Endothelial cell of umbilical vein (primary cell): ENCODE data around the gene MAML2. TPM values are rescaled to one million over a fixed set of nuclear protein-coding genes. Genes with fewer than 3 reads are reported as not detected.

Experiments used
- BruUV-seq: library from RNA; stranded (reverse); fragments of 400-500 nt; replicated peaks from 2 replicates; lab custom pipeline; 2021; lab: Mats Ljungman, UMichigan
- CTCF ChIA-PET: fragments of 300-600, 350-600 bp; sonication (Branson Sonifier 250); formaldehyde crosslinking; loops from one replicate; lab custom pipeline; 2021; ENCODE audit warnings: antibody characterized with exemption, inconsistent platforms; lab: Charles Lee
- POLR2A ChIA-PET: fragments of 300-600, 350-600 bp; sonication (Branson Sonifier 250); formaldehyde crosslinking; loops from one replicate; lab custom pipeline; 2021; ENCODE audit warnings: antibody characterized with exemption, inconsistent platforms; lab: Charles Lee
- DNase-seq: peaks from one replicate; pipeline ENCODE4 v3.0.0-alpha.2; 2011; ENCODE audit warnings: low read depth, low spot score
- FAIRE-seq: peaks from 2 replicates; lab custom pipeline; 2011; peaks lifted over from hg19 to GRCh38; lab: Jason Lieb, UNC
- H2AFZ ChIP-seq: 2 replicates; pipeline ENCODE4 v1.6.0; 2012; ENCODE audit warnings: low read depth, low read length, control low read depth, inconsistent platforms
- H3K27ac ChIP-seq: 2 replicates; pipeline ENCODE4 v1.5.1; 2011; ENCODE audit warnings: low read depth, mild to moderate bottlenecking, control low read depth, low read length, moderate library complexity; ENCODE audit not compliant: insufficient read depth
- H3K27me3 ChIP-seq, 2 experiments: 2 replicates each; pipeline versions ENCODE4 v1.6.0 to v1.6.1; 2011; ENCODE audit warnings: low read length in 2 of 2, mixed read lengths in 1 of 2; ENCODE audit not compliant: control insufficient read depth in 2 of 2, insufficient read depth in 2 of 2
- H3K36me3 ChIP-seq, 2 experiments: 2 replicates in 1 of 2; 3 replicates in 1 of 2; pipeline ENCODE4 v1.5.1; 2011; ENCODE audit warnings: low read length in 2 of 2, mild to moderate bottlenecking in 1 of 2, moderate library complexity in 1 of 2; ENCODE audit not compliant: control insufficient read depth in 2 of 2, insufficient read depth in 2 of 2; ENCODE audit errors: extremely low read depth in 1 of 2
- H3K4me1 ChIP-seq: 3 replicates; pipeline ENCODE4 v1.5.1; 2011; ENCODE audit warnings: mild to moderate bottlenecking, low read length; ENCODE audit not compliant: control insufficient read depth, insufficient read depth; ENCODE audit errors: extremely low read depth
- H3K4me2 ChIP-seq: 2 replicates; pipeline ENCODE4 v1.6.1; 2011; ENCODE audit warnings: low read length, control low read depth, mixed read lengths; ENCODE audit not compliant: insufficient read depth
- H3K4me3 ChIP-seq, 3 experiments: fragments of 200-600 bp in 1 of 3; sonication (generic), shearing (Covaris generic) in 1 of 3; replicated peaks in 1 of 3; 2 replicates each; pipeline ENCODE4 v1.5.1; 2011 to 2016; ENCODE audit warnings: control low read depth in 3 of 3, low read length in 3 of 3, mild to moderate bottlenecking in 2 of 3, inconsistent platforms in 1 of 3, low read depth in 1 of 3, moderate library complexity in 1 of 3; ENCODE audit not compliant: insufficient read depth in 1 of 3
- H3K79me2 ChIP-seq: 2 replicates; pipeline ENCODE4 v1.6.0; 2012; ENCODE audit warnings: low read length, inconsistent platforms; ENCODE audit not compliant: control insufficient read depth, insufficient read depth
- H3K9ac ChIP-seq: replicated peaks from 2 replicates; pipeline ENCODE3; 2011; ENCODE audit warnings: low read length, control low read depth; ENCODE audit not compliant: insufficient read depth; ENCODE audit errors: extremely low read depth
- H3K9me1 ChIP-seq: replicated peaks from 3 replicates; pipeline ENCODE4 v1.6.0; 2011; ENCODE audit warnings: mild to moderate bottlenecking, low read length; ENCODE audit not compliant: control insufficient read depth, insufficient read depth; ENCODE audit errors: extremely low read depth
- H3K9me3 ChIP-seq: replicated peaks from 2 replicates; pipeline ENCODE4 v1.5.1; 2012; ENCODE audit warnings: low read length, inconsistent platforms; ENCODE audit not compliant: control insufficient read depth, insufficient read depth
- H4K20me1 ChIP-seq: replicated peaks from 2 replicates; pipeline ENCODE3; 2011; ENCODE audit warnings: mild to moderate bottlenecking, low read length; ENCODE audit not compliant: control insufficient read depth, insufficient read depth; ENCODE audit errors: extremely low read depth
- EZH2 ChIP-seq: IDR thresholded peaks from 2 replicates; pipeline ENCODE4 v1.6.1; 2012; ENCODE audit warnings: borderline replicate concordance, low read depth, mild to moderate bottlenecking, moderate library complexity, low read length, inconsistent platforms; ENCODE audit not compliant: severe bottlenecking
- FOS ChIP-seq: IDR thresholded peaks from 2 replicates; pipeline ENCODE4 v1.6.1; 2011; ENCODE audit warnings: mild to moderate bottlenecking, low read length, moderate library complexity, borderline replicate concordance; ENCODE audit not compliant: insufficient read depth
- GATA2 ChIP-seq: IDR thresholded peaks from 2 replicates; pipeline ENCODE4 v1.7.0; 2011; ENCODE audit warnings: low read depth, mild to moderate bottlenecking, moderate library complexity, mixed read lengths, low read length; ENCODE audit not compliant: insufficient read length, insufficient read depth
- JUN ChIP-seq: IDR thresholded peaks from 2 replicates; pipeline ENCODE4 v1.6.1; 2011; ENCODE audit warnings: borderline replicate concordance, low read depth; ENCODE audit not compliant: insufficient read length, insufficient read depth
- MYC ChIP-seq: IDR thresholded peaks from one replicate; pipeline ENCODE4 v1.6.1; 2011; ENCODE audit warnings: mild to moderate bottlenecking, low read depth, low read length
- POLR2A ChIP-seq: IDR thresholded peaks from 2 replicates; pipeline ENCODE4 v1.6.1; 2012; ENCODE audit warnings: low read depth, mild to moderate bottlenecking, control low read depth, low read length
- POLR2AphosphoS5 ChIP-seq: IDR thresholded peaks from 2 replicates; pipeline ENCODE4 v1.6.1; 2012; ENCODE audit warnings: low read depth, mild to moderate bottlenecking, control low read depth, low read length, moderate library complexity; ENCODE audit not compliant: insufficient read depth
- dilution Hi-C: fragments of 300-500 bp; cut with MboI; formaldehyde crosslinking; loops from one replicate; pipeline ENCODE4 v1.15.0; 2019; ENCODE audit warnings: low sequenced_read_pairs; ENCODE audit not compliant: extremely low pct_ligation_motif_present
- intact Hi-C: fragments of 100-400 bp; cut with micrococcal nuclease; formaldehyde crosslinking; loops from one replicate; pipeline ENCODE4 v1.10.0; 2022
- polyA plus RNA-seq, 4 experiments: library from polyadenylated mRNA; depleted of rRNA in 3 of 4; stranded (reverse) in 3 of 4; unstranded in 1 of 4; fragments of >200 nt; gene quantifications; 2 replicates each; pipeline versions ENCODE4 v1.2.1 to v1.2.3, GENCODE V29; 2011 to 2012; ENCODE audit warnings: missing spikeins in 1 of 4
- total RNA-seq: library from RNA; stranded (reverse); gene quantifications from 2 replicates; pipeline ENCODE4 v1.2.3, GENCODE V29; 2021
- TF ChIP-seq, protein P1 (sequence below), 2 donors: IDR thresholded peaks; 1 replicate in 1 of 2; 2 replicates in 1 of 2; pipeline ENCODE4 v1.5.1; 2011; ENCODE audit warnings: low read length in 2 of 2, mild to moderate bottlenecking in 2 of 2, moderate library complexity in 2 of 2, control low read depth in 1 of 2, inconsistent platforms in 1 of 2, low read depth in 1 of 2; ENCODE audit not compliant: insufficient read depth in 1 of 2; ENCODE audit errors: extremely low read depth in 1 of 2
- TF ChIP-seq, protein P2 (sequence below): IDR thresholded peaks from 2 replicates; pipeline ENCODE4 v1.6.1; 2011; ENCODE audit not compliant: insufficient read depth, insufficient read length

MAML2 gene
- total and polyA plus RNA-seq, 2 donors (not counting 3 experiments of a cell fraction or from before 2014, with no cell fraction given): 12.4 to 16.8 TPM

DNA sequence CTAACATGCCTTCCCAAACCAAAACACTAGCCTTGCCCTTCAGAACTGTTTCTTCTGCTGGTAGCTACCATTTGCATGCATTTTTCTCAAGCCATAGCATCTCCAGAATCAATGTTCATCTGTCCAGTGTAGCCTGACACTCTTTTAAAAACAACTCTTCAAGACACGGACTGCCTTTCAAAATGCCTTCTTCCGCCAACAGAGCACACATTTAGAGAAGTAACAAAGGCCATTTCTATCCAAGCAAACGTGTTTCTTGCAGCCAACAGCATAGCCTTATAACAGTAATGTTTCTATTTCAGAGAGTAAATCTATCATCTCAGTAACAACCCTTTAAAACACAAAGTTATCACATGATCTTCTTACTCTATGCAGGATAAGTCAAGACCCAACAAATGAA is 275.8 kb downstream of the MAML2 start:
- H3K4me1 ChIP-seq: peaks cover 10% of the 10 kb centered on the region
- H3K27me3 ChIP-seq: no peaks in the 10 kb centered on the region
- no peaks in the 10 kb centered on the region for H3K79me2 ChIP-seq
- no peaks in the 10 kb centered on the region for H3K9me3 ChIP-seq
- no peaks in the 10 kb centered on the region for H4K20me1 ChIP-seq
- POLR2A ChIA-PET: no interaction called here
- H3K27ac ChIP-seq: no peak overlapping the region
- intact Hi-C loops (no loop called here), dilution Hi-C loops (no loop called here)
- TF ChIP-seq, protein P1, sequence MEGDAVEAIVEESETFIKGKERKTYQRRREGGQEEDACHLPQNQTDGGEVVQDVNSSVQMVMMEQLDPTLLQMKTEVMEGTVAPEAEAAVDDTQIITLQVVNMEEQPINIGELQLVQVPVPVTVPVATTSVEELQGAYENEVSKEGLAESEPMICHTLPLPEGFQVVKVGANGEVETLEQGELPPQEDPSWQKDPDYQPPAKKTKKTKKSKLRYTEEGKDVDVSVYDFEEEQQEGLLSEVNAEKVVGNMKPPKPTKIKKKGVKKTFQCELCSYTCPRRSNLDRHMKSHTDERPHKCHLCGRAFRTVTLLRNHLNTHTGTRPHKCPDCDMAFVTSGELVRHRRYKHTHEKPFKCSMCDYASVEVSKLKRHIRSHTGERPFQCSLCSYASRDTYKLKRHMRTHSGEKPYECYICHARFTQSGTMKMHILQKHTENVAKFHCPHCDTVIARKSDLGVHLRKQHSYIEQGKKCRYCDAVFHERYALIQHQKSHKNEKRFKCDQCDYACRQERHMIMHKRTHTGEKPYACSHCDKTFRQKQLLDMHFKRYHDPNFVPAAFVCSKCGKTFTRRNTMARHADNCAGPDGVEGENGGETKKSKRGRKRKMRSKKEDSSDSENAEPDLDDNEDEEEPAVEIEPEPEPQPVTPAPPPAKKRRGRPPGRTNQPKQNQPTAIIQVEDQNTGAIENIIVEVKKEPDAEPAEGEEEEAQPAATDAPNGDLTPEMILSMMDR (IDR thresholded peaks at IDR 0.05; ENCODE audit: extremely low read depth in 1 of 2, insufficient read depth in 1 of 2, low read depth in 1 of 2, low read length in 2 of 2): no peak
- TF ChIP-seq POLR2A (no peak), MYC (no peak), EZH2 (no peak), JUN (no peak), FOS (no peak), GATA2 (no peak), POLR2AphosphoS5 (no peak)
- TF ChIP-seq, protein P2, sequence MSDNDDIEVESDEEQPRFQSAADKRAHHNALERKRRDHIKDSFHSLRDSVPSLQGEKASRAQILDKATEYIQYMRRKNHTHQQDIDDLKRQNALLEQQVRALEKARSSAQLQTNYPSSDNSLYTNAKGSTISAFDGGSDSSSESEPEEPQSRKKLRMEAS: no peak
- no peak overlapping the region for H3K4me2 ChIP-seq
- no peaks in the 10 kb centered on the region for H3K36me3 ChIP-seq
- no peak overlapping the region for H3K4me3 ChIP-seq
- no peak overlapping the region for H2AFZ ChIP-seq
- CTCF ChIA-PET: interaction anchor here (3.1 kb wide), 1 partner anchor 12 kb away, joined by 13 read pairs; no protein-coding TSS in a partner anchor
- no TSS peak for BruUV-seq
- no peak for FAIRE-seq
- DNase-seq: no peak
- no peaks in the 10 kb centered on the region for H3K9me1 ChIP-seq
- H3K9ac ChIP-seq: no peak overlapping the region
